ENCODE data around the gene PIK3R3. TPM values are rescaled to one million over a fixed set of nuclear protein-coding genes. Genes with fewer than 3 reads are reported as not detected.

PIK3R3 gene
- total and polyA plus RNA-seq, 4 experiments from 2014 or later, result 0.23 to 0.32 (median 0.25) TPM; not detected in 1

DNA sequence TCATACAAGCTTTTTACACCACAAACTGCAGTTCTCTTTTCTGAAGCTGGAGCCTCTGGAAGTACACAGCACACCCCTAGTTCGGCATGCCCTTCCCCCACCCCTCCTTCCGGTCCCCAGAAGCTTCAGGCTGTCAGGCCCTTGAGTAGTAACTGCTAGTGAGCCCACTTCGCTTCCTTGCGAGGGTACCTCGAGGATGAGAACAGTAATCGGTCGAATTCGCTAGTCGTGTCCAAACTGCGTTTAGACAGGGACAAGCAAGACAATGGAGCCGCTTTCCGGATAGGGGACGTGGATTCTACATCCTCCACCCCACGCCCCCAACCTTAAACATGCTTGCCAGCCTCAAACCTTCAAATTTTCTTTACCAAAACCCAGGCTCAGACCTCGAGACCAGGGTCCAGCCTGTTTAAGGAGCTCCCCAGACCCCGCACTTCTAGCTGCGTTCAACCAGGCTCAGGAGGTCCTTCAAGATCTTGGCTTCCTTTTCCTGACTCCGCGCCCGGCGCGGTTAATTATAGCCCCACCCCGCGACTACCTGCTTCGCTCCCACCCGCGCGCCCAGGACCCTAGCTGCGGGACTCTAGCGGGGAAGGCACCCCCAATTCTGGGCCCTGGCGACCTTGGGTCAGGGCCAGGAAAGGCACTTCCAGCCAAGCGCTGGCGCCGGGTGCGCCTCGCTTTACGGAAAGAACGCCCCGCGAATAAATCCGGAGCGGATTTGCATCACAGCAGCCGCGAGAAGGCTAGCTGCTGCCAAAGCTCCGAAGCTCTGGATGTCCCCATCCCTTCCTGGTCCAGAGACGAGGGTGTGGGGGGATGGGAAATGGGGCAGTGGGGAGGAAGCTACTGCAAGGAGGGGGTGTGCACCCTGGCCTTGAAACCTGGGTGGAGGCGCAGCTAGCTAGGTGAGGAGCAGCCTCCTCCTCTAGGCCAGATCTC, 34.4 kb upstream of the PIK3R3 start:
- Histone ChIP-seq H3K9me3 (ENCODE audit: control insufficient read depth in 1 of 2, low read length in 2 of 2) (no peaks in the 10 kb centered on the region), H3K36me3 (ENCODE audit: insufficient read depth, low read length) (no peaks in the 10 kb centered on the region), H3K4me1 (ENCODE audit: insufficient read depth, low read length) (peaks cover 16% of the 10 kb centered on the region), H3K27me3 (ENCODE audit: insufficient read depth, low read length) (no peaks in the 10 kb centered on the region), H3K27ac (ENCODE audit: low read depth, low read length) (peak overlapping the region; percentile 47), H3K4me3 (ENCODE audit: low read length in 2 of 2) (peak overlapping the region; percentile 62 to 70)
- peak overlapping the region; percentile 63 to 96 (median 93) for H3K27ac Mint-ChIP-seq
- ChIA-PET POLR2A (ENCODE audit: partially characterized antibody) (interaction anchor here (0.7 to 2.0 kb wide), 14 partner anchors 8 to 827 kb away, joined by 3 to 8 read pairs (median 4); partner anchors contain the start of genes GPBP1L1, LRRC41, MUTYH and PIK3R3), CTCF (ENCODE audit: partially characterized antibody) (interaction anchor here (0.8 to 2.9 kb wide), 8 partner anchors 9 to 130 kb away, joined by 3 to 15 read pairs (median 4); no protein-coding TSS in a partner anchor)
- H3K9me3 Mint-ChIP-seq, result no peaks in the 10 kb centered on the region
- intact Hi-C loops (cut with micrococcal nuclease), result no loop called here
- peak overlapping the region; percentile 88 to 95 (median 92) for H3K4me3 Mint-ChIP-seq
- peaks cover 0 to 1% of the 10 kb centered on the region in 2 donors for H3K36me3 Mint-ChIP-seq
- peak; percentile 29 to 45 (median 41) for DNase-seq
- peaks cover 7 to 19% (median 13%) of the 10 kb centered on the region in 4 donors for H3K4me1 Mint-ChIP-seq
- peaks cover 4% of the 10 kb centered on the region in 2 donors for H3K27me3 Mint-ChIP-seq

DNA sequence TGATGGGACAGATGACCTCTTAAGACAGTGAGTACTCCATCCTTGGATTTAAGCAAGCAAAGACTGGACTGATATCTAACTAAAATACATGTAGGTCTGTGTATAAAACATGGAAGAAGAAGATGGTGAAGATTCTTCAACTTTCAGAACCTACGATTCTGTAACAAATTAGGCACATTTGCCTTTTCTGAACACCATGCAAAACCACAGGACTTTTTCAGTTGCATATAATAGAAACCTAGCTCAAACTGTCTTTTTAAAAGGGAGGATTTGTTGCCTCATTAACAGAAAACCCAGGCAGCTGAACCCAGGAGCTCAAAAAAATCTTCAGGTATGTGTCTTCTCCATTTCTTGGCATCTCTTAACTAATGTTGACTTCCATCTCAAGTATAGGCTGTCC, 27.8 kb upstream of the PIK3R3 start:
- intact Hi-C loops (cut with micrococcal nuclease), result no loop called here
- no peaks in the 10 kb centered on the region for H3K9me3 Mint-ChIP-seq
- Histone ChIP-seq H3K27ac (ENCODE audit: low read depth, low read length) (no peak overlapping the region), H3K36me3 (ENCODE audit: insufficient read depth, low read length) (no peaks in the 10 kb centered on the region), H3K9me3 (ENCODE audit: control insufficient read depth in 1 of 2, low read length in 2 of 2) (no peaks in the 10 kb centered on the region), H3K4me3 (ENCODE audit: low read length in 2 of 2) (no peak overlapping the region), H3K27me3 (ENCODE audit: insufficient read depth, low read length) (no peaks in the 10 kb centered on the region), H3K4me1 (ENCODE audit: insufficient read depth, low read length) (no peaks in the 10 kb centered on the region)
- H3K36me3 Mint-ChIP-seq, result no peaks in the 10 kb centered on the region
- H3K4me1 Mint-ChIP-seq, result no peaks in the 10 kb centered on the region
- no peak overlapping the region for H3K4me3 Mint-ChIP-seq
- ChIA-PET CTCF (ENCODE audit: partially characterized antibody) (no interaction called here), POLR2A (ENCODE audit: partially characterized antibody) (no interaction called here)
- peak overlapping the region in 1 of 7 donors; percentile 48 for H3K27ac Mint-ChIP-seq
- no peak for DNase-seq
- peaks cover 0 to 3% of the 10 kb centered on the region in 2 donors for H3K27me3 Mint-ChIP-seq

DNA sequence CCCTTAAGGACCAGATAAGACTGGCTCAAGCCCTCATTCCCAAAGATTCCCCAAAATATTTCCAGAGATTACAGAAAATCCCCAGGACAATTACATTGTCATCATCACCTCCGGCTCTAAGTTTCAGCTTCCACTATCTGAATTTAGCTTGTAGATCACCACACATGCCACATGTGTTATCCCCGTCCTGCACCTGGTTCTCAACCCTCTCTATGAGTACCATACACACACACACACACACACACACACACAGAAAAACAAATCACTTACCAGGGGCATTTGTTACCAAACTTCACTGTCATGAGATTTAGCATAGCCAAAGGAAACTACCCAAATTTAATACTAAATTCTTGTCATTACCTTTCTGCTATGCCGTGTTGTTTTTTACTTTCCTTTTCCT, 27.1 kb upstream of the PIK3R3 start:
- Mint-ChIP-seq H3K27ac (no peak overlapping the region), H3K36me3 (no peaks in the 10 kb centered on the region), H3K9me3 (no peaks in the 10 kb centered on the region), H3K27me3 (peaks cover 0 to 3% of the 10 kb centered on the region in 2 donors), H3K4me3 (no peak overlapping the region), H3K4me1 (no peaks in the 10 kb centered on the region)
- Histone ChIP-seq H3K4me3 (ENCODE audit: low read length in 2 of 2) (no peak overlapping the region), H3K4me1 (ENCODE audit: insufficient read depth, low read length) (no peaks in the 10 kb centered on the region), H3K27ac (ENCODE audit: low read depth, low read length) (no peak overlapping the region), H3K27me3 (ENCODE audit: insufficient read depth, low read length) (no peaks in the 10 kb centered on the region), H3K9me3 (ENCODE audit: control insufficient read depth in 1 of 2, low read length in 2 of 2) (no peaks in the 10 kb centered on the region), H3K36me3 (ENCODE audit: insufficient read depth, low read length) (no peaks in the 10 kb centered on the region)
- intact Hi-C loops (cut with micrococcal nuclease), result no loop called here
- ChIA-PET CTCF (ENCODE audit: partially characterized antibody) (no interaction called here), POLR2A (ENCODE audit: partially characterized antibody) (no interaction called here)
- DNase-seq, result no peak

DNA sequence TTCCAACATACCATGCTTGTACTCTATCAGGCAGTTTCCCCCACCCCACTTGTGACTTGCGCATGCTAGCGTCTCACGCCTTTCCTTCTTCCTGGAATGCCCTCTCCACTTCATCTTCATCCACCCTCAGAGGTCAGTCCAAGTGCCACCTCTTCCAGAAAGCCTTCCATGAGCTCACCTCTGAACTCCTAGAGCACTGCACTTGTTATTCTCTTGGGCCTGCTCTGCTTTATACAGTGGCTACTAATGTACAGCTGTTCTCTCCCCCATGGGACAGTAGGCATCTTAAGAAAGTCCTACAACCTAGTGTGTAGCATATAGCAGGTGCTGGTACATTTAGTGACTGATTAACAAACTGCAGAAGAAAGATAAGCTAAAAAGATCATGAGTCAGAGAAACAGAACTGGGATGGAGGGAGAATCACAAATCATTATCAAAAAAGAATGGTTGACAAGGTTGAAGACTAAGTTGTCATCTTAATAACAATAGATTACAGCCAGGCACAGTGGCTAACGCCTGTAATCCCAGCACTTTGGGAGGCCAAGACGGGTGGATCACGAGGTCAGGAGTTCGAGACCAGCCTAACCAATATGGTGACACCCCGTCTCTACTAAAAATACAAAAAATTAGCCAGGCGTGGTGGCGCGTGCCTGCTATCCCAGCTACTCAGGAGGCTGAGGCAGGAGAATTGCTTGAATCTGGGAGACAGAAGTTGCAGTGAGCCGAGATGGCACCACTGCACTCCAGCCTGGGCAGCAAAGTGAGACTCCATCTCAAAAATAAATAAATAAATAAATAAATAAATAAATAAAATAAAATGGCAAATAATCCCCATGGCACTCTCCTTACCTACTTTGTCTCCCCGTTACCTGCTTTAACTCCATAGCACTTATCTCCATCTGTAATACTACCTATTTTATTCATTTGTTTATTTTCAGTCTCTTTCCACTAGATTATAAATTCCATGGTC, 26.2 kb upstream of the PIK3R3 start:
- H3K4me3 Mint-ChIP-seq, result no peak overlapping the region
- no peaks in the 10 kb centered on the region for H3K27me3 Mint-ChIP-seq
- Histone ChIP-seq H3K27me3 (ENCODE audit: insufficient read depth, low read length) (no peaks in the 10 kb centered on the region), H3K9me3 (ENCODE audit: control insufficient read depth in 1 of 2, low read length in 2 of 2) (no peaks in the 10 kb centered on the region), H3K36me3 (ENCODE audit: insufficient read depth, low read length) (no peaks in the 10 kb centered on the region), H3K27ac (ENCODE audit: low read depth, low read length) (no peak overlapping the region), H3K4me3 (ENCODE audit: low read length in 2 of 2) (no peak overlapping the region), H3K4me1 (ENCODE audit: insufficient read depth, low read length) (no peaks in the 10 kb centered on the region)
- no peaks in the 10 kb centered on the region for H3K4me1 Mint-ChIP-seq
- intact Hi-C loops (cut with micrococcal nuclease), result no loop called here
- no peak for DNase-seq
- no peaks in the 10 kb centered on the region for H3K36me3 Mint-ChIP-seq
- ChIA-PET CTCF (ENCODE audit: partially characterized antibody) (interaction anchor here (1.9 kb wide), 1 partner anchor 9 kb away, joined by 5 read pairs; no protein-coding TSS in a partner anchor), POLR2A (ENCODE audit: partially characterized antibody) (interaction anchor here (1.2 kb wide), 1 partner anchor 8 kb away, joined by 4 read pairs; no protein-coding TSS in a partner anchor)
- no peak overlapping the region for H3K27ac Mint-ChIP-seq
- no peaks in the 10 kb centered on the region for H3K9me3 Mint-ChIP-seq

DNA sequence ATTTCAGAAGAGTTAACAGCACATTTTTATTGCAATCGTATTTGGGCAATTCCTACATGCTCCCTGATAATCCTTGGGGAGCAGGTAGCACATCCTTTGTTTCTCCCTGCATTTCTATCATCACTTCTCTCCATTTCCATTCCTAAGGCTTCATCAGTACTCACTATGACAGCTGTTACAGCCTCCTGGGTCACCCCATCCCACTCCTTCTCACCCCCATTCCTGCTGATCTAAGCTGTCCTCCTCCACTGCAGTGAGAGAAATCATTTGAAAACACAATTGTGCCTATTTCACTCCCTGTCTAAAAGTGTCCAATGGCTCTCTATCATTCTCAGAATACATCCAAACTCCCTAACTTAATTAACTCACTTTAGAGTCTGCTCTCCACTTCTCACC, 25.5 kb upstream of the PIK3R3 start:
- Mint-ChIP-seq H3K36me3 (no peaks in the 10 kb centered on the region), H3K4me1 (no peaks in the 10 kb centered on the region), H3K4me3 (no peak overlapping the region), H3K9me3 (no peaks in the 10 kb centered on the region), H3K27me3 (no peaks in the 10 kb centered on the region), H3K27ac (no peak overlapping the region)
- DNase-seq, result no peak
- Histone ChIP-seq H3K27me3 (ENCODE audit: insufficient read depth, low read length) (no peaks in the 10 kb centered on the region), H3K4me3 (ENCODE audit: low read length in 2 of 2) (no peak overlapping the region), H3K36me3 (ENCODE audit: insufficient read depth, low read length) (no peaks in the 10 kb centered on the region), H3K9me3 (ENCODE audit: control insufficient read depth in 1 of 2, low read length in 2 of 2) (no peaks in the 10 kb centered on the region), H3K4me1 (ENCODE audit: insufficient read depth, low read length) (no peaks in the 10 kb centered on the region), H3K27ac (ENCODE audit: low read depth, low read length) (no peak overlapping the region)
- POLR2A ChIA-PET (ENCODE audit: partially characterized antibody), result interaction anchor here (1.2 kb wide), 1 partner anchor 9 kb away, joined by 4 read pairs; no protein-coding TSS in a partner anchor
- intact Hi-C loops (cut with micrococcal nuclease), result no loop called here
- CTCF ChIA-PET (ENCODE audit: partially characterized antibody), result interaction anchor here (1.9 kb wide), 1 partner anchor 9 kb away, joined by 5 read pairs; no protein-coding TSS in a partner anchor

DNA sequence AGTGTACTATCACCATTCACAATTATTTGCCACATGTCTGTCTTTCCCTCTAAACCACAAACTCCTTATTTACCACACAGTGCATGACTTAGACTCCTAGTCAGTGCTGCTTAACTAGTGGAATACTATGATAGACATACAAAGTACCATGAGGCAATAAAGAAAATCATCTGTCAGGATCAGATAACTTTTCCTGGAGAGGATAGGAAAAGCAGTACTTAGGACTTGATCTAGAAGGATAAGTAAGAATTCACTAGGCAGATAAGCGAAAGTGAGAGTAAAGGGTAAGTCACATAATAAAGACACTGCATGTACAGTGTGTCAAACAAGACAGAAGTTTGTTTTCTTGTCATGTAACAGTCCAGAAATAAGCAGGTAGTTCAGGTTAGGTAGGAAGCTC, 21.3 kb upstream of the PIK3R3 start:
- no peak overlapping the region for H3K4me3 Mint-ChIP-seq
- POLR2A ChIA-PET (ENCODE audit: partially characterized antibody), result no interaction called here
- CTCF ChIA-PET (ENCODE audit: partially characterized antibody), result interaction anchor here (1.6 kb wide), 1 partner anchor 28 kb away, joined by 3 read pairs; no protein-coding TSS in a partner anchor
- intact Hi-C loops (cut with micrococcal nuclease), result no loop called here
- DNase-seq, result no peak
- H3K4me1 ChIP-seq (ENCODE audit: insufficient read depth, low read length), result no peaks in the 10 kb centered on the region
- H3K36me3 ChIP-seq (ENCODE audit: insufficient read depth, low read length), result no peaks in the 10 kb centered on the region
- H3K9me3 ChIP-seq (ENCODE audit: control insufficient read depth in 1 of 2, low read length in 2 of 2), result no peaks in the 10 kb centered on the region
- H3K27ac Mint-ChIP-seq, result no peak overlapping the region
- H3K27ac ChIP-seq (ENCODE audit: low read depth, low read length), result no peak overlapping the region
- H3K36me3 Mint-ChIP-seq, result no peaks in the 10 kb centered on the region
- H3K4me1 Mint-ChIP-seq, result no peaks in the 10 kb centered on the region
- no peaks in the 10 kb centered on the region for H3K9me3 Mint-ChIP-seq
- H3K4me3 ChIP-seq (ENCODE audit: low read length in 2 of 2), result no peak overlapping the region
- H3K27me3 ChIP-seq (ENCODE audit: insufficient read depth, low read length), result no peaks in the 10 kb centered on the region
- H3K27me3 Mint-ChIP-seq, result no peaks in the 10 kb centered on the region

DNA sequence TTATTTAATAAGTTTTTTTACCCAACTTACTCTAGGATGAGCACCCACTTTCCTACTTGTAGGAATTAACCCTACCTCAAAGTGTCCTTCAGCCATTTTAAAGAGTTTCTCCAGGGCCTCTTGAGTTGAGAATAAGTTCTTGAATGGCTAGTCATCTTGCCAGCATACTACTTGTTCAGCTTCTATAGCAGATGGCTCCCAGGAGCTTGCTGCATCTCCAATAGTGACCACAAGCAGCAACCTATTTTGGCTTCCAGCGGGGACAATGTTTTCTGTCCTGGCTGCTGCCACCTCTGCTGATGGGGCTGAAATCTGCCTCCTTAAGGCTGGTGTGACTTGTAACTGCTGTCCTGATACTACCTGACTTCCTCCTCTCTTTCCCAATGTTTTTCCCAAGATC, 20.8 kb upstream of the PIK3R3 start:
- Histone ChIP-seq H3K27ac (ENCODE audit: low read depth, low read length) (no peak overlapping the region), H3K9me3 (ENCODE audit: control insufficient read depth in 1 of 2, low read length in 2 of 2) (no peaks in the 10 kb centered on the region), H3K36me3 (ENCODE audit: insufficient read depth, low read length) (no peaks in the 10 kb centered on the region), H3K4me1 (ENCODE audit: insufficient read depth, low read length) (no peaks in the 10 kb centered on the region), H3K27me3 (ENCODE audit: insufficient read depth, low read length) (no peaks in the 10 kb centered on the region), H3K4me3 (ENCODE audit: low read length in 2 of 2) (no peak overlapping the region)
- H3K4me3 Mint-ChIP-seq, result no peak overlapping the region
- H3K4me1 Mint-ChIP-seq, result no peaks in the 10 kb centered on the region
- no peak for DNase-seq
- H3K27ac Mint-ChIP-seq, result no peak overlapping the region
- intact Hi-C loops (cut with micrococcal nuclease), result no loop called here
- H3K36me3 Mint-ChIP-seq, result no peaks in the 10 kb centered on the region
- H3K9me3 Mint-ChIP-seq, result no peaks in the 10 kb centered on the region
- no peaks in the 10 kb centered on the region for H3K27me3 Mint-ChIP-seq
- ChIA-PET CTCF (ENCODE audit: partially characterized antibody) (no interaction called here), POLR2A (ENCODE audit: partially characterized antibody) (no interaction called here)

All from CD4-positive, alpha-beta memory T cell (primary cell).